ENCODE results near the gene UNC80.

UNC80 gene

GRCh38 chr2:210038078-210038477 is 266.4 kb downstream of the UNC80 start:
- no peak for DNase-seq

GRCh38 chr2:210046851-210047500 is 275.3 kb downstream of the UNC80 start:
- no peak for DNase-seq
